ENCODE data around the gene CYP21A2. TPM values are rescaled to one million over a fixed set of nuclear protein-coding genes. Genes with fewer than 3 reads are reported as not detected.
A peak's percentile ranks its signal among the peaks of the same experiment; 100 is the strongest.

CYP21A2 gene
- total RNA-seq, 1 experiment from 2014 or later: not detected

DNA sequence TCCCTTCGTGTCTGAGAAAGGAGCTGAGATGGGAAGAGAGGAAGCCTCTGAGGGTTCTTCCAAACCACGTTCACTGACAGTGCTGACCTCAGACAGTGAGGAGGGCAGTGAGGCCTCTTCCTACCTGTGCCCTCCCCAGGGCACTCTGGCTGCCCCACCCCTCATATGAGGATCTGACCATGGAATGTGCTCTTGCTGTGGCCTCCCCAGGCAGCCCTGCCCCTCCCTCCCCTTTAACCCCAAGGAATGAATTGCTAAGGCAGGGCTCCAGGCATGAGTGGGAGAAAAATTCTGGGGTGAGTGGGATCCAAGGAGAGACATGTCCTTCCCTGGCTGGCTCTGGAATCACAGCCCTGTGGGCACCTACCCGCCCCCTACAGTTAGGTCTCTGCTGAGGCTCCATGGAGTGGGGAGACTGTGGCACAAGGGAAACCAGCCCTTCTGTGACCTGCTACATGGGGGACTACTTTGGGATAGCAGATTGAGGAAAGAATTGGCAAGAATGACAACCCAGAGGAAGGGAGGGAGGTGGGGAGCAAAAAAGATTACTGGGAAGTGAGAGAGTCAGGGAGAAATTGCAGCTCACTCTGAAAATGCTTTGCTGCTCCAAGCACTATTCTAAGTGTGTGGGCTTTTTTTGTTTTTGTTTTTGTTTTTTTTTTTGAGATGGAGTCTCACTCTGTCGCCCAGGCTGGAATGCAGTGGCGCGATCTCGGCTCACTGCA is 41.5 kb downstream of the CYP21A2 start:
- no peaks in the 10 kb centered on the region for H3K36me3 ChIP-seq
- no peak overlapping the region for H3K27ac ChIP-seq
- no peaks in the 10 kb centered on the region for H3K27me3 ChIP-seq
- peaks cover 31% of the 10 kb centered on the region for H3K4me1 ChIP-seq
- H3K9me3 ChIP-seq (replicated peaks): no peaks in the 10 kb centered on the region
- H3K4me3 ChIP-seq: no peak overlapping the region
- no peak for DNase-seq

DNA sequence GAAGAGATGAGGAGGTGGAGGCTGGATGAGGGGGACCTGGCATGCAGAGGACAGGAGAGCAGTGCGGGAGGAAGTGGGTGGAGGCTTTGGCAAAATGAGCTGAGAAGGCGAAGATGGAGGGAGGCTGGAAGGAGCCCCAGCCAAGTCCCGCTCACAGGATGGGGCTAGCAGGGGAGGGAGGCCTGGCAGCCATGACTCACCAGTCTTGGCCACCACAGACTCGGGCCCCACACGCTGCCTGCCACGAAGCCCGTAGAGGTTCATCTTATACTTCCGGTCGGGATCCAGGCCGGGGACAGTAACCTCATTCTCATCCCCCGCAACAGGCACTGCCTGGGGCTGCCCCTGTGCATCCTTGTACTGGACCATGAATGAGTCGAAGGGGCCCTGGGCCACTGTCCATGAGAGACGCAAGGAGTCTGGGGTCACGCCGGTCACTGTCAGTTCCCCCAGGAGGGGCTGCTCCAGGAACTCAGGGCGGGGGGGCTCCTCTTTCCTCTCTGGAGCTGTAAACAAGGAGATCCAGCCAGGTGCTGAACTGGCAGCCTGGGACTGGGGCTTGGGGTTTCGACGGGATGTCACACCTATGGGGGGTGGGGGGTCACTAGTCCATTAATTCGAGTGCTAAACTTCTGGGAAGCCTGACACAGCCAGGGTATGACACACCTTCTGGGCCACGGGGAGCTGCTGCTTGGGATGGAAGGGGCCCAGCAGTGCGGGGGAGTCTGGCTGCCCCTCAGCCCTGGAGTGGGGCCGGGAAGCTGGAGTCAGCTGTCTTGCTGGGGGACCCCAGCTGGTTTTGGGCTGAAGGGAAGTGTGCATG is 43.2 kb downstream of the CYP21A2 start:
- Histone ChIP-seq H3K36me3 (no peaks in the 10 kb centered on the region), H3K4me3 (no peak overlapping the region), H3K27me3 (no peaks in the 10 kb centered on the region), H3K9me3 (replicated peaks) (no peaks in the 10 kb centered on the region), H3K4me1 (peaks cover 16% of the 10 kb centered on the region), H3K27ac (no peak overlapping the region)
- peak; percentile 75 to 76 for DNase-seq

DNA sequence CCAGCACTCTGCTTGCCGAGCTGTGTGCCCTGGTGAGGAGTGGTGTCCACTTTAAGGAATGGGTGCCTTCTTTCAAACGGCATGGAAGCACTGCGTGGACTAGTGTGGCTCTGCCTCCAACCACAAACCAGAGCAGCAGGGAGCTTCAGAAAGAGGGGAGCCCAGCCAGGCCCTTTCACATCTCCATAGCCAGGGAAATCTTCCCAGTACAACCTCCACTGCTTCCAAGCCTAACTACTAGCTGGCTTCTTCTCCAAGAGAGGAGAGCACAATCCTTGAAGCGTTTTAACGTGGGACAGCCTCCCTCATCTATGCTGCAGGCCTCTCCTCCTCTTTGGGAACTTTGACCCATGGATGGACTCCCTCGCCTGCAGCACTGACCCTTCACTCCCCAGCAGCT is 44.3 kb downstream of the CYP21A2 start:
- Histone ChIP-seq H3K4me3 (no peak overlapping the region), H3K27me3 (no peaks in the 10 kb centered on the region), H3K27ac (no peak overlapping the region), H3K4me1 (peaks cover 9% of the 10 kb centered on the region), H3K36me3 (no peaks in the 10 kb centered on the region), H3K9me3 (replicated peaks) (no peaks in the 10 kb centered on the region)
- DNase-seq: no peak

DNA sequence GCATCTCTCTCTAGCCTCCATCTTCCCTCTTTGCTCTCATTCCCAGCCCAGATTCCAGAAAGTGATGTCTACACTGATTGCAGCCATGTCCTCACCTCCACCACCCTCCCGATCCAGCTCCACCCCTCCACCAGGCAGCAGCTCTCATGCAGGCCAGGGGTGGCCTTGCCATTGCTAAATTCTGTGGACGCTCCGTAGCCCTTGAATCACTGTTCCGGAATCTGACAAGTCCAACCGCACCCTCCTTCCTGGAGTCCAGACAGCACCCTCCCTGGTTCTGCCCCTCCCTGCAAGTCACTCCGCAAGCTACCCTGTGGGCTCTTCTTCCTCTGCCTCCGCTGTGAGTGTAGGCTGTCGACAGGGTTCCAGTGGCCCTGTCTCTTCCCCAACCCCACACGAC is 44.7 kb downstream of the CYP21A2 start:
- Histone ChIP-seq H3K27me3 (no peaks in the 10 kb centered on the region), H3K36me3 (no peaks in the 10 kb centered on the region), H3K27ac (no peak overlapping the region), H3K4me3 (no peak overlapping the region), H3K4me1 (peaks cover 9% of the 10 kb centered on the region), H3K9me3 (replicated peaks) (no peaks in the 10 kb centered on the region)
- DNase-seq: no peak

GRCh38 chr6:32083812-32084768 is 45.9 kb downstream of the CYP21A2 start:
- no peaks in the 10 kb centered on the region for H3K27me3 ChIP-seq
- DNase-seq: no peak
- H3K36me3 ChIP-seq: no peaks in the 10 kb centered on the region
- peaks cover 9% of the 10 kb centered on the region for H3K4me1 ChIP-seq
- no peaks in the 10 kb centered on the region for H3K9me3 ChIP-seq (replicated peaks)
- no peak overlapping the region for H3K4me3 ChIP-seq
- H3K27ac ChIP-seq: no peak overlapping the region

- no peak for DNase-seq
- Histone ChIP-seq H3K36me3 (no peaks in the 10 kb centered on the region), H3K27ac (no peak overlapping the region), H3K4me3 (no peak overlapping the region), H3K4me1 (peaks cover 9% of the 10 kb centered on the region), H3K9me3 (replicated peaks) (no peaks in the 10 kb centered on the region), H3K27me3 (no peaks in the 10 kb centered on the region)
Measured at GRCh38 chr6:32084780-32085179, 46.6 kb downstream of the CYP21A2 start.

GRCh38 chr6:32085759-32086459 is 47.7 kb downstream of the CYP21A2 start:
- no peaks in the 10 kb centered on the region for H3K27me3 ChIP-seq
- no peaks in the 10 kb centered on the region for H3K9me3 ChIP-seq (replicated peaks)
- no peak overlapping the region for H3K4me3 ChIP-seq
- no peaks in the 10 kb centered on the region for H3K36me3 ChIP-seq
- no peak overlapping the region for H3K27ac ChIP-seq
- DNase-seq: no peak
- H3K4me1 ChIP-seq: peaks cover 8% of the 10 kb centered on the region

DNA sequence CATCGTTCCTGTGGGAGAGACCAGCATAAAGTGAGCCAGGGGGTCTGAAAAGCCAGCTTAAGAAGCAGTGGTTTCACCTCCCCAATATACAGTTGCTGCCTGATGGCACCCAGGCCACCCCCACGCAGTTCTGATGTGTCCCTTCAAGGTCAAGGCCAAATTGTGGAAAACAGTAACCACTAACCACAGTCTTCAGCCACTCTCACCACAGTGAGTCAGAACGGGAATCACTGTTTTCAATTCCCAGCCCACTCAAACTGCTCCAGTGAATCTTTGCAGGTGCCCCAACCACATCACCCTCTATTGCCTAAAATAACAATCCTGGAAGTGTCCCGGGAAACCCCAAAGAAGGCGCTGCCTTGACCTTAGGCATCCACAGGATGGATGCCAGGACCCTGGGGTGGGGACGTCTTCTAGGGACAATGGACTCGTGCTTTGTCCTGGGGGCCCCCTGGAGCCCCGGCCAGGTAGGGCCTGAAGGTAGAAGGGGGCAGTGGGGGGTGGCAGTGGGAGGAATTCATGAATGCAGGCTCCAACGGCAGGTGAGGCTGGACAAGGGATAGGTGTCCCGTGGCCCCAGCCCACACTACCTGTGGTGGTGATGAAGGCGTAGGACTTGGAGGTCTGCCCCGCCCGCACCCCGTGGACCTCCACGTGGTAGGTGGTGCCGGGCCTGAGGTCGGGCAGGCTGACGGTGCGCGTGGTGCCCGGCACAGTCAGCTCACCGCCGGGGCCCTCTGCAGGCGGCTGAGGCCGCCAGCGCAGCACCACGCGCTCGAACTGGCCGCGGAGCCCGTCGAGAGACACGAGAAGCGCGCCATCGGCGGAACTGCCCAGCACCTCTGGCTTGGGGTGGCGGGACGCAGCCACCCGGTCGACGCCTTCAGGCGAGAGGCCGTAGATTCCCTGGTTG is 48.7 kb downstream of the CYP21A2 start:
- Histone ChIP-seq H3K27me3 (no peaks in the 10 kb centered on the region), H3K36me3 (no peaks in the 10 kb centered on the region), H3K4me3 (no peak overlapping the region), H3K9me3 (replicated peaks) (no peaks in the 10 kb centered on the region), H3K4me1 (no peaks in the 10 kb centered on the region), H3K27ac (no peak overlapping the region)
- no peak for DNase-seq

DNA sequence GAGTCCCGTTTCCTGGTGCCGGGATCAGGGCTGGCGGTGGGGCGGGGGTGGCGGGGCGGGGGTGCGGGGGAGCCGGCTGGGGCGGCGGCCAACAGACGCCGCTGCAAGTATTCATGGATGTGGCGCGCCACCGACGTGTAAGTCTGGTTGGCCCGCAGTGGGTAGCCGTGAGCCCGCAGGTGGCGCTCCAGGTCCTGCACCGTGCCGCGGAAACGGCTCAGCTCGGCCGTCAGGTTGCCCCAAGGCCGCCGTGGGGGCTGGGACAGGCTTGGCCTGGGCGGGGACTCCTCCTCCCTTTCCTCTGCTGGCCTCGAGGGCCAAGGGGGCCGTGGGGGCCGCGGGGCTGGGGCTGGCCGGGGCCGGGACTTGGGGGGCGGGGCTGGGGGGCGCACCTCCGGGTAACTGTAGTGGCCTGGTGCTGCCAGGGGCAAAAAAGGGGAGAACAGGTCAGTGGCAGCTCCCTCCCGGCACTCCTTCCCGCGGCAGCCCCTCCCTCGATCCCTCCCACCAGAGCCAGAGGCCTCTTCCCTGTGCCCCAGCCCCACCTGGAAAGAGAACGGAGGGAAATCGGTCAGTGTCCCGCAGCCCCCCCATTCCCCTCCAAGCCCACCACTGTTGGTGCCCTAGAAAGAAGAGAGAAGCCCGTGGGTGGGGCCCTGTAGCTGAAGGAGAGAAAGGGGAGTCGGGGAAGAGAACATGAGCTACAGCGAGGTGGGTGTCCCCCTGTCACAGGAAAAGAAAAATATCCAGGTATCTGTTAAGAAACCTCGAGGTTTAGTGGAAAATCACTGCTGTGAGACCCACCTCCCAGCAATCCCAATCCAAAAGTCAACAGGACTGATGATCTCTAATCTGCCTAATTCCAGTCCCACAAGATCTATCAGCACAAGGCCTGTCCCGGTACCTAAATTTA is 49.6 kb downstream of the CYP21A2 start:
- Histone ChIP-seq H3K4me1 (no peaks in the 10 kb centered on the region), H3K27me3 (no peaks in the 10 kb centered on the region), H3K9me3 (replicated peaks) (no peaks in the 10 kb centered on the region), H3K27ac (no peak overlapping the region), H3K4me3 (no peak overlapping the region), H3K36me3 (no peaks in the 10 kb centered on the region)
- DNase-seq: no peak

GRCh38 chr6:32088487-32089049 is 50.4 kb downstream of the CYP21A2 start:
- Histone ChIP-seq H3K27me3 (no peaks in the 10 kb centered on the region), H3K27ac (no peak overlapping the region), H3K4me3 (no peak overlapping the region), H3K4me1 (no peaks in the 10 kb centered on the region), H3K36me3 (no peaks in the 10 kb centered on the region), H3K9me3 (replicated peaks) (no peaks in the 10 kb centered on the region)
- DNase-seq: no peak

- no peak for DNase-seq
- H3K27me3 ChIP-seq: no peaks in the 10 kb centered on the region
- no peaks in the 10 kb centered on the region for H3K4me1 ChIP-seq
- H3K9me3 ChIP-seq (replicated peaks): no peaks in the 10 kb centered on the region
- no peaks in the 10 kb centered on the region for H3K36me3 ChIP-seq
- H3K27ac ChIP-seq: no peak overlapping the region
- H3K4me3 ChIP-seq: no peak overlapping the region
Measured at GRCh38 chr6:32089082-32089828, 51.0 kb downstream of the CYP21A2 start.
